ENCODE measurements around the gene ATG13. TPM values are rescaled to one million over a fixed set of nuclear protein-coding genes. Genes with fewer than 3 reads are reported as not detected.

ATG13 gene
- total RNA-seq, 6 experiments from 2014 or later: 34.5 to 60.9 (median 41.1) TPM

- no peaks in the 10 kb centered on the region for H3K27me3 ChIP-seq
- peaks cover 0 to 20% (median 8%) of the 10 kb centered on the region in 4 donors for H3K4me1 ChIP-seq
- intact Hi-C loops (cut with DNase I): loop anchor here in 1 of 2 donors (10.0 kb wide), 1 partner anchor 533 kb away; no protein-coding TSS in a partner anchor
- peaks cover 0 to 6% (median 6%) of the 10 kb centered on the region in 4 donors for H3K36me3 ChIP-seq
- DNase-seq (no peak), ATAC-seq (no peak)
- H3K9me3 ChIP-seq: no peaks in the 10 kb centered on the region
- TF ChIP-seq, protein P1, sequence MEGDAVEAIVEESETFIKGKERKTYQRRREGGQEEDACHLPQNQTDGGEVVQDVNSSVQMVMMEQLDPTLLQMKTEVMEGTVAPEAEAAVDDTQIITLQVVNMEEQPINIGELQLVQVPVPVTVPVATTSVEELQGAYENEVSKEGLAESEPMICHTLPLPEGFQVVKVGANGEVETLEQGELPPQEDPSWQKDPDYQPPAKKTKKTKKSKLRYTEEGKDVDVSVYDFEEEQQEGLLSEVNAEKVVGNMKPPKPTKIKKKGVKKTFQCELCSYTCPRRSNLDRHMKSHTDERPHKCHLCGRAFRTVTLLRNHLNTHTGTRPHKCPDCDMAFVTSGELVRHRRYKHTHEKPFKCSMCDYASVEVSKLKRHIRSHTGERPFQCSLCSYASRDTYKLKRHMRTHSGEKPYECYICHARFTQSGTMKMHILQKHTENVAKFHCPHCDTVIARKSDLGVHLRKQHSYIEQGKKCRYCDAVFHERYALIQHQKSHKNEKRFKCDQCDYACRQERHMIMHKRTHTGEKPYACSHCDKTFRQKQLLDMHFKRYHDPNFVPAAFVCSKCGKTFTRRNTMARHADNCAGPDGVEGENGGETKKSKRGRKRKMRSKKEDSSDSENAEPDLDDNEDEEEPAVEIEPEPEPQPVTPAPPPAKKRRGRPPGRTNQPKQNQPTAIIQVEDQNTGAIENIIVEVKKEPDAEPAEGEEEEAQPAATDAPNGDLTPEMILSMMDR (IDR thresholded peaks at IDR 0.05): no peak
- TF ChIP-seq POLR2A (IDR thresholded peaks at IDR 0.05): no peak
- 100% methylated on average over 2 of the region's 2 CpGs for WGBS (ENCODE audit: insufficient coverage, low coverage, low lambda C conversion rate, missing lambda C conversion rate)
- no peak overlapping the region for H3K27ac ChIP-seq
- H3K4me3 ChIP-seq: no peak overlapping the region
These were observed 14.3 kb downstream of the ATG13 start for GRCh38 chr11:46631676-46632075.

GRCh38 chr11:46632502-46632901, 15.1 kb downstream of the ATG13 start:
- DNase-seq (no peak), ATAC-seq (no peak)
- intact Hi-C loops (cut with DNase I): loop anchor here in 1 of 2 donors (10.0 kb wide), 1 partner anchor 532 kb away; no protein-coding TSS in a partner anchor
- Histone ChIP-seq H3K4me3 (no peak overlapping the region), H3K4me1 (peaks cover 0 to 20% (median 8%) of the 10 kb centered on the region in 4 donors), H3K27me3 (no peaks in the 10 kb centered on the region), H3K9me3 (no peaks in the 10 kb centered on the region), H3K27ac (no peak overlapping the region), H3K36me3 (peaks cover 0 to 9% (median 3%) of the 10 kb centered on the region in 4 donors)
- TF ChIP-seq POLR2A (IDR thresholded peaks at IDR 0.05): no peak
- TF ChIP-seq, protein P1 (IDR thresholded peaks at IDR 0.05): no peak
- WGBS (ENCODE audit: insufficient coverage, low coverage, low lambda C conversion rate, missing lambda C conversion rate): 43% methylated on average over 1 of the region's 1 CpG

GRCh38 chr11:46633291-46634217, 16.2 kb downstream of the ATG13 start:
- intact Hi-C loops (cut with DNase I): loop anchor here in 1 of 2 donors (10.0 kb wide), 1 partner anchor 531 kb away; no protein-coding TSS in a partner anchor

DNA sequence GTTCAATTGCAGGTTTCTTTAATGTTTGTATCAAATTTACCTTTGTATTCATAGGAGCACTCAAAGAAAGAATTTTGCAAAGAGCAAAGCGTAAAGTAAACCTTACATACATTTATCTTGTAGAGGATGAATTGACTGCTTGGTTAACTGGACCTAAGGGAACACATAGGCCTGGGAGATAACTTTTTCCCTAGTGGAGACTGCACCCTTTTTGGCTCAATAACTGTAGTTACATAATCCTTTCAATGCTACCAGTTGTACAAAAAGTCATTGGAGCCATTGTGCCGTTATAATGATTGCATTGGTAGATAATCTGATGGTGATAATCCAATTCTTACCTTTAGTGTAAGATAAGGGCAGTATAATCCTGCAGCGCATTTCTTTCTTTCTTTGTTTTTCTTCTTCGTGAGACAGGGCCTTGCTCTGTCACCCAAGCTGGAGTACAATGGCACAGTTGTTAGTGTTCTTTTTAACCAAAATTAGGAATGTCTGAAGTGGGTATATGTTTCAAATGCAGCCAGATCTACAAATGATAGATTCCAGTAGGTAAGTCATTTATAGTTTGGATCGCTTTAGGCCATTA, 18.3 kb downstream of the ATG13 start:
- DNase-seq (no peak), ATAC-seq (peak in 1 of 4 donors; percentile 57)
- WGBS (ENCODE audit: insufficient coverage, low coverage, low lambda C conversion rate, missing lambda C conversion rate): 80% methylated on average over 5 of the region's 5 CpGs
- Histone ChIP-seq H3K27ac (no peak overlapping the region), H3K9me3 (no peaks in the 10 kb centered on the region), H3K27me3 (no peaks in the 10 kb centered on the region), H3K36me3 (peaks cover 0 to 11% (median 3%) of the 10 kb centered on the region in 4 donors), H3K4me1 (peaks cover 0 to 27% (median 10%) of the 10 kb centered on the region in 4 donors), H3K4me3 (no peak overlapping the region)
- TF ChIP-seq POLR2A (IDR thresholded peaks at IDR 0.05): no peak
- TF ChIP-seq, protein P1 (IDR thresholded peaks at IDR 0.05): no peak
- intact Hi-C loops (cut with DNase I): loop anchor here in 1 of 2 donors (10.0 kb wide), 1 partner anchor 529 kb away; no protein-coding TSS in a partner anchor

More at GRCh38 chr11:46633291-46634217, 16.2 kb downstream of the ATG13 start:
- no peak for DNase-seq
- no peaks in the 10 kb centered on the region for H3K27me3 ChIP-seq
- peak; percentile 78 to 87 (median 81) for ATAC-seq
- WGBS (ENCODE audit: insufficient coverage, low coverage, low lambda C conversion rate, missing lambda C conversion rate): 65% methylated on average over 21 of the region's 22 CpGs
- peak overlapping the region in 1 of 3 donors; percentile 5 for H3K4me3 ChIP-seq
- TF ChIP-seq, protein P1 (IDR thresholded peaks at IDR 0.05): no peak
- TF ChIP-seq POLR2A (IDR thresholded peaks at IDR 0.05): no peak
- peaks cover 0 to 20% (median 8%) of the 10 kb centered on the region in 4 donors for H3K4me1 ChIP-seq
- H3K27ac ChIP-seq: peak overlapping the region in 2 of 3 donors; percentile 62 to 76
- no peaks in the 10 kb centered on the region for H3K9me3 ChIP-seq
- H3K36me3 ChIP-seq: peaks cover 0 to 11% (median 3%) of the 10 kb centered on the region in 4 donors

Measured in right lobe of liver (tissue), 6 donors.